Activated gamma-delta T cell (primary cell): ENCODE measurements around the gene KCNS3.

Source experiments
- DNase-seq: peaks from one replicate; lab custom pipeline; 2025; lab: John Stamatoyannopoulos, UW

The KCNS3 gene

DNA sequence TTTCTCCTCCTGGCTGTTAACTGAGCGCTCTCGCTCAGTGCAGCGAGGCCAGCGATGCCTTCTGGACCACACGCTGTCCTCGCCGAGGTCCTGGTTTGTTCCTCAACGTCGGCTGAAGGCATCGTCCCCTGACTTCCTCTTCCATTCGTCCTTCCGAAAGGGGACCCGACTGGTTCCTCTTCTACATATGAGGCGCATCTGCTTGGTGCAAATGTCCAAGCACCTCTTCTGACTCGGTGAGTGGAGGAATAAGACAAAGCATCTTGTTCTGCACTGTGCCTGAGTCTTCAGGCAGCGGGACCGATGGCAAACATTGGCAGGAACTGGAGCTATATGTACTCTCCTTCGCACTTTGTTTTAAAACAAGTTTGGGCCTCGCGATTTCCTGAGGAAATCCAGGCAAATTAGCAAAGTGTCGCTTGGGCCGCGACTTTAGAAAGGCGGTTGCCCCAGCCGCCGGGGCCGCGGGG, 621 bp upstream of the KCNS3 start:
- no peak for DNase-seq

DNA sequence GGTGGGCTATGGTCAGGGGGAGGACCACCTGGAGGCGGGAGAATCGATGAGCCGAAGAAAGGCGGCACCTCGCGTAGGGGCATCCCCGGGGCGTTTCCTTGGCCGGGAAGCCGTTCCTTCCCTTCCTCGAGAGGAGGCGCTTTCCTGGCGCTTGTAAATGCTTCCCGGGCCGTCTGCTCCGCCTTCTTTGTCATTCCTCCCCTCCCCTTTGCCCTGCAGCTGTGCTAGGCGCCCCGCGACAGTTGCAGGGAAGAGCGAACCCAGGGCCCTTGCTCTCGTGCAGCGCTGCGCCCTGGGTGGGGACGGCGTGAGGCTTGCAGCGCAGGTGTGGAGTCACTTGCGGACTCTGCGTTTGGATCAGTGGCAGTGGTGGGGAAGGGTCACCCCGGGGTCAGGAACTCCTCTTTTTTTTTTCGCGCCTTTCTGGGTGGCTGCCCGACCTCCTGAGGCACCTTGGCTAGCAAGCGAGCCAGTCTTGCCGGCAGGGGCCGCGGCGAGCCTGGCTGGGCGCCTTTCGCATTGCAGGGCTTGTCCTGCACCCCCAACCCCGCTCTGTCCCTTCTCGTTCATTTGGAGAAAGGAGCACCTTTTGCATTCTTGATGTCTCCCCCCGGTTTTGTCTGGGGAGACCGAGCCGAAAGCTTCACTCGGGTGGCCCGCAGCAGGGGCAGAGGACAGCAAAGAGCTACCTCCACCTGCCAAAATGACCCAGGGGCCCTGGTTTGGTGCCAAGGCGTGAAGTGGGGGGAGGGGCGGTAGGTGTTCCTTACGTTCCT, 858 bp downstream of the KCNS3 start:
- no peak for DNase-seq

DNA sequence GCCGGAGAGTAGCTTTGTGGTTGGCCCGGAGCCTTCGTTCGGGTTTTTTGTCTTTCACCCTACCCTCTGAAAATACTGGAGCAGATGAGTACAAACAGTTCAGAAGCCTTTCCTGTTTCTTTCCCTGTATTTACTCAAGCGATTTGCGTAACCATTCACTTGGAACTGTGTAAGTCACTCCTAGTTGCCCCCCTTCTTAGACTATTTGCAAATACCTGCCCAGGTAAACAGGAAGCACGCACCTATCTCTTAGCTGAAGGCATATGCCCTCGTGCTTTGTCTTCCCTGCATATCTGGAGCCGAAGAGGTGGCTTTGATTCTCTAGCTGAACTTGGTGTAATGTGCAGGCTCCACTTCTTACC, 1.4 kb downstream of the KCNS3 start:
- DNase-seq, result no peak

DNA sequence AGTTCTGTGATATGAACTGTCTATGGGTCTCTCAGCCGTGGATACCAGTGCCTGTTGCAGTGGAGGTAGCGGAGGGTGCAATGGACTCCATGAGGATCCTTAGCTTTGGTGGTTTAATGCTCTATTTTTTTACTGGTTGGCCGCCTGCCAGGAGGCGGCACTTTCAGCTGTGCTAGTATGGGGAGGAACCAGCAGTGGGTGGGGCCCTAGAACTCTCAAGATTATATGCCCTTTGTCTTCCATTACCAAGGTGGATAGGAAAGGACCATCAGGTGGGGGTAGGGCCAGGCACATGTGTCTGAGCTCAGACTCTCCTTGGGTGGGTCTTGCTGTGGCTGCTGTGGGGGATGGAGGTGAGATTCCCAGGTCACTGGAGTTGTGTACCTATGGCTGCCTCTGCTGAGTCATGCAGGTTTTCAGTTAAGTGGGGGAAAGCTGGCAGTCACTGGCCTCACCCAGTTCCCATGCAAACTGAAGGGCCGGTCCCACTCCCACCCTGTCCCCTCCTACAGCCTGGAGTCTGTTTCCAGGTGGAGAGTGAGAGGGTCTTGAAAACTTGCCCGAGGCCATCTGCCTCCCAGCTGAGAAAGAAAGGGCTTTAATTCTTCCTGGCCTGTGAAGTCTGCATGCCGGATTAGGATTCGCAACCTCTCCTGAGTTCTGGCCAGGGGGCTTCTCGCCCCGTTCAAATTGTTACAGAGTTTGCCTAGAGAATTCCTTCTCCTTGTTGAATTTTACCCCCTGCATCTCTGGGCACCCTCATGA, 14.5 kb downstream of the KCNS3 start:
- no peak for DNase-seq

DNA sequence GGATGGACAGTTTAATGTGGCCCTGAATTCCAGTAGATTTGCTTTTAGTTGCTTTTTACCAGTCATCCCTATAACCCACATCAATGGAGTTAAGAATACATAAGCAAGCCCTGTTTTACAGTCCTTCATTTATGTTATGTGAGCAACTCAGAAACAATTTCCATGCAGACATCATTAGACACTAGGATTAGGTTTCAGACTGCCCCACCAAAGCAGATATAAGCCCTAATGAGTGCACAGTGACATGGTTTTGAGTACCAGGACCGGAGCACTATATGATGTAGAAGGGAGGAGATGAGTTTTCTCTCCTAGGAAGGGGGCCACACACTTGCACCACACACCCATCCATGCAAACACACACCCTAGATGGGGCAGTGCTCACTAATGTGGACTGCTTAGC, 15.5 kb downstream of the KCNS3 start:
- DNase-seq, result no peak

DNA sequence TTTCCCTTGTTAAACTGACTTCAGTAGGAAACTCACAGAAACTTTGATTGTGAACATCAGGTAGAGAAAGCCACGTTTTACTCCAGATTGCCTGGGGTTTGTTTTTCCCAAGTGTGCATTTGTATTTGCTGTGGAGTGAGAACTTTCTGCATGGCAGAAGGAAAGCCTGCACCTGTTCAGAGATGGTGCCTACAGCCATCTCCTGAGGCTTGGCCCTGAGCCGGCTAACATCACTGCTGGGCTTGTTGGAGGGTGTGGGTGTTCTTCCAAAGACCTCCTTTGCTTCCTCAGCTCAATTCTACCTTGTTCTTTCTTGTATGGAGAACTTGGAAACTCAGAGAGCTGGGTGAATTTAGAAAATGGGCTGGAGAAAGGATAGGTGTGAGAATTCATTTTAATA, 16.1 kb downstream of the KCNS3 start:
- no peak for DNase-seq

DNA sequence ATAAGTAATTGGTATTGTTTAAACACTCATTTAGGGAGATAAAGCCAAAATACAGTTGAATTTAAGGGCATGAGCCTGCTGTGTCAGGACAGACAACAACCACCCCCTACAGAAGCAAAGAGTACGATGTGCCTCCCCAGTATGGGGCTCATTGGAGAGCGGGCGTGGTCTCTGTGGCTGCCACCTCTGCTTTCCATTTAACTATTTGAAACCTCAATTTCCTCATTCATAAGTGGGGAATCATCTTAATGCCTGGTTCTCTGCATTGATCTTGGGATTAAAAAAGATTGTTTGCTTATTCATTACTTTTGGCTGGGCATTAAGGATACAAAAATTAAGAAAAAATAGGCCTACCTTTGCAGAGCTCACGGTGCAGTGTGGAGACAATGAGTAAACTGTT, 21.4 kb downstream of the KCNS3 start:
- DNase-seq, result no peak

DNA sequence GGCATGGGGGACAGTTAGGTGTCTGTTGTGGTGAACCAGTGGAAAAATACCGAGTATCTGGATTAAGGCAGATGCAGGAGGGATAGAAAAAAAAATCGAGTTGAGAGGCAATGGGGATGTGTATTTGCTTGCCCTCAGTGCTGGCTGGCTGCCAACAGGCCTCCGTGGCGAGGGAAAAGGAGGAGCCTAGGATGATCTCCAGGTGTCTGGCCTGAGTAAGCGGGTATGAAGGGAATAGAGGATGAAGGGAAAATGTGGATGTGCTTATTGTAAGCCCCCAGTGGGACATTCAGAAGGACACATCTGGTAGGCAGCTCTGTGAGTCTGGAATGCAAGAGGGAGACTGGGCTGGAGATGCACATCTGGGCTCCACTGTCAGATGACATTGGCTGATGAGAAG, 22.8 kb downstream of the KCNS3 start:
- DNase-seq, result no peak

DNA sequence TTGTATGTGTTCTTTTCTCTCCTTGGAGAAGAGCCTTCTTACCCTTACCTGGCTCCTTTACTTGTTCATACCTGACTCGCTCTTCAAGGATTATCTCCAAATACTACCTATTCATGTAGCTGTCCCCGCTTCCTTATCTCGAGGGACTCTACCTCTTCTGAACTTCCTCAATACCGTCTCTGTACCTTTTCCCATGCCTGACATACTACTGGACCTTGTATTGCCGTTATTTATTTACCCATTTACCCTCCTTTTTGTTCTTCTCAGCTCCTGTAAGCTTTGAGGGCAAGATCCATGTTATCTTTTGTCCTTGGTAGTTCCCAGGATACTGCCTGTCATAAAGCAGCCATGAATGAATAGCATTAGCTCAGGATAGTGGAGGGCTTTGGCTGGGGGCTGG, 32.5 kb downstream of the KCNS3 start:
- no peak for DNase-seq

DNA sequence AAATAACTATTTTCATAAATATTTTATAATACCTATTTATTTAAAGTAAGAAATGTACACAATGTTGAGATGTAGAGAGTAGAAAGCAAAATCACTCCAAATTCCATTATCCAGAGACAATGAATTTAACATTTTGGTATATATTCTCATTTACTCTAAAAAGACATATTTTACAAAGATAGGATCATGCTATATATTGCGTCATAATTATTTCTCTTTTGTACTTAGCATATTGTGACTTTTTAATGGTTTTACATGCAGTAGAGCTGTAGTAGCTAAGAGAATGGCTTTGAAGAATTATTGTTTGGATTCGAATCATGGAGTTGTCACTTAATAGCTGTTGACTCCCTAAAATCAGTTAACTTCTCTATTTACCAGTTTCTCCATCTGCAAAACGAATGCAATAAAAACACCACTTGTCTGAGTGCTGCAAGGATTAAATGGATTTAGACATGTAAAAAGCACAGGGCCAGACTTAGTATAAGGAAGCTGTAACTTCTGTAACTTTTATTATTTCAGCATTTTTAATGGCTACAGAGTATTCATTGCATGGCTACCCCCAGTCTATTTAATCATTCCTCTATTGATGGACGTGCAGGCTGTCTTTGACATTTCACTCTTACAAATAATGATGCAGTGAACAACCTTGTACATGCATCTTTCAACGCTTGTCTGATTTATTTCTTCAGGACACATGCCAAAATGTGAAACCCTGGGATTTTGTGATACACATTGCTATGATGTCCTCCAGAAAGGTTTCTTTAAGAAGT, 33.2 kb downstream of the KCNS3 start:
- DNase-seq, result no peak

DNA sequence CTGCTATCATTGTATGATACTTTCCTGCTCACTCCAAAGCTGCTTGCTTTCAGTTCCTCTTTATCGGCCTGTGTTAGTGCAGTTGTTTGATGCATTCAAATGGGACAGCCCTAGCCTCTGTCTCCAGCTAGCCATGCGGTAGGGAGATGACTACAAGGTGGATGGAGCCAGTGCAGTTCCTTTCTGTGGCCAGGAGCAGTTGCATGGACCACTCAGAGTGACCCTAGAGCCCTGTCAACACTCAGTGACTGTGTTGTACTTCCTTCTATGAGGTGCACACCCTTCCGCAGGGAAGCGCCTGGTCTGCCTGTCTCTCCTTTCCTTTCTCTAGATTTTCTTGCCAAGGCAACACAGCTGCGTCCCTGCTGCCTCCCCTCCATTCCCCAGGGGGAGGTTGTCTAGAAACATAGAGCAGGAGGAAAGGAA, 33.8 kb downstream of the KCNS3 start:
- DNase-seq, result no peak

DNA sequence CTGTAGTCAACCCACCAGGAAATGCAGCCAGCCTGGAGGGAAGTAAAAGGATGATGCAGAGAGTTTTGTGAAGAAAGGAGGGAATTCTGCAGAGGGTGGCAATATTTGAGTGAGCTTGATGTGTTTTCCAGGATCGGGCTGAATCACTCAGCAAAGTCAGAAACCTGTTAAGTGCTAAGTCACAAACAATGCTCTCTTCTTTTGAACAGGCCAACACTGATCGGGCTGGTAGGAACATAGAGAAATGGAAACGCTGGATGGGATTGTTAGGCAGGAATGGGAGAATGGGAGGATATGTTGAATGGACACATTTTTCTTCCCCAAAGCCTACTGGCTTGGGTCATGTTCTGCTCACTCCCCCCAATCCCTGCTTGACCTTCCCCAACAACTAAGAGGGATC, 36.6 kb downstream of the KCNS3 start:
- DNase-seq, result no peak

DNA sequence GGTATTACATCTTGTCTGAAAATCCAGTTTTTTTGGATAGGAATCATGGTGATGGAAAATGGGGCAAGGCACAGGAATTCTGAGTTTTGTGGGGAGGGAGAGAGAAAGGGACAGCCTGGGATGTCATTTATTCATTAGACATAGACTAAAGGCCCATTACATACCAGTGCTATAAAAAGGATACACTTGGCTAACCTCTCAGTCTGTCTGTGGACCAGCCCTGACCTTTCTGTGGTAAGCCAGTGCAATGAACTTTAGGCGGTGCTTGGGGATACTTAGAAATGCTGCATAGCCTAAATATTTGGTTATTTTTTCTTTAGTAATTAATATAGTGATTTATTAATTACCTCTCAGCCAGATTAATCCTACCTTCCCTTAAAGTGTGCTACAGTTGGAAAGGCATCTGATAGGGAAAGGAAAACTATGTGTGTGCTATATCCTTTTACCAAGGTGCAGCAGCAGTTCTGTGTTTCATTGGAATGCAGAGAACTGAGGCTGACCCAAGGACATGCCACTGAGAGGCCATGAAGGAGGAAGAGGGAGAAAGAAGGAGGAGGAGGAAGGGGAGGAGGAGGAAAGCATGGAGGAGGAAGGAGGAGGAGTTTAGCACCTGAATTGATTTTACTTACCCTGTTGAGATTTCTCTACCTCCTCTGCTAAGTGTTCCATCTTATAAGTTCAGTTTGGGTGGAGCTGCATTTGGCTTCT, 37.5 kb downstream of the KCNS3 start:
- no peak for DNase-seq

DNA sequence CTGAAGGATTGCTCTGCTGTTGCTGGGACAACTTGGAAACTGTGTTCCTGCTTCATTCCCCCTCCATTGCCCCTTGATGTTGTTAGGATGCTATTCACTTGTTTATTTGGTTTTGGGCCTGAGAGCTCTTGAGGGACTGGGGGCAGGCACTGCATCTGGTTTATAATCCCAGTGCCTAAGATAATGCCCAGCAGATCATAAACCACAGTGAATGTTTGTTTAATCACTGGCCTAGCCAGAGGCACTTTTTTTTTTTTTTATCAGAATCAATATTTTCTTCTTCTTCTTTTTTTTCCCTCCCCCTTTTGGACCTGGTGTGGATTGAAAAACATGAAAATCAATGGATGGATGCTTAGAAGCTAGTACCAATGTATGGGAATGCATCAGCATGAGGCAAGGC, 38.1 kb downstream of the KCNS3 start:
- DNase-seq, result no peak

DNA sequence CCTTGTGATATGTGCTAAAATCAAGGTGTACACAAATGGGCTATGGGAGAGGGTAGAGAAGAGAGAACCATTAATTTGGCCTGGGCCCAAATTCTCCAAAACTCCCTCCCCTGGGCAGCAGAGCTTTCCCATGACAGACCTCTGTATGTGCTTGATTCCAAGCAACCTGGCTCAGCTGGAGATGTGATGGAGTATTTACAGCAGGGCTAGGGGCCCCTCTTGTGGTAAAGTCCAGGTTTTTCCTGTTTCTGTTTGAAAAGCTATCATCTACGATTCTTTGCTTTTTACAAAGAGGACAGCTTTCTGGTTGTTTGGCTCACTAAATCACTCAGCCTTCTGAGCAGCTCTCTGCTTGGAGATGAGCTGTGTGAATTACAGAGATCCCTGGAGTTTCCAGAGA, 40.3 kb downstream of the KCNS3 start:
- no peak for DNase-seq

DNA sequence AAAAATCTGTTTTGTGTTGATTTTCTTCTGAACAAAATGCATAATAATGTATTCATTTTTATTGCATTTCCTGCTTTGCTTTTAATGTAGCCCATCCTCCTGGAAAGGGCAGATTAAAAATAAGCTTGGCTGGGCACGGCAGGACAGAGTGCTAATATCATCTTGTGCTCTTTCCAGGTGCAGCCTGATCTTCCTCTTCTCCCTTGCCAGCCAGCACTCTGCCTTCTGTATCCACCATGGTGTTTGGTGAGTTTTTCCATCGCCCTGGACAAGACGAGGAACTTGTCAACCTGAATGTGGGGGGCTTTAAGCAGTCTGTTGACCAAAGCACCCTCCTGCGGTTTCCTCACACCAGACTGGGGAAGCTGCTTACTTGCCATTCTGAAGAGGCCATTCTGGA, 52.3 kb downstream of the KCNS3 start:
- no peak for DNase-seq

DNA sequence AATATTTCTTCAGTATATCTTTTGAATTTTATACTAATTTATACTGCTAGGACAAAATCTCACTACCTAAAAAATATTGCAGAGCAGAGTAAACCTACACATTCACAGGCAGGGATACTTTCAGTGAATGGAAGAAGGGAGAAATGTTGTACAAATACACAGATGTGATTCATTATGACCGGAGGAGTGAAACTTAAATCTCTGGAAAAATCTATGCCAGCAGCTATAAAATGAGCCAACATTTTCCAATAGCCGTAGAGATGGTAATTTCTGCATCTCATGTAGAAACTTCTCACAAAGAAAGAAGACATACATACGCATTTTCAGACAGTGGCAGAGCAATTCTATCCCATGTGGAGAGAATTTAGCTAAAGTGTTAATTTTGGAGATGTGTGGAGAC, 54.8 kb downstream of the KCNS3 start:
- DNase-seq, result no peak

DNA sequence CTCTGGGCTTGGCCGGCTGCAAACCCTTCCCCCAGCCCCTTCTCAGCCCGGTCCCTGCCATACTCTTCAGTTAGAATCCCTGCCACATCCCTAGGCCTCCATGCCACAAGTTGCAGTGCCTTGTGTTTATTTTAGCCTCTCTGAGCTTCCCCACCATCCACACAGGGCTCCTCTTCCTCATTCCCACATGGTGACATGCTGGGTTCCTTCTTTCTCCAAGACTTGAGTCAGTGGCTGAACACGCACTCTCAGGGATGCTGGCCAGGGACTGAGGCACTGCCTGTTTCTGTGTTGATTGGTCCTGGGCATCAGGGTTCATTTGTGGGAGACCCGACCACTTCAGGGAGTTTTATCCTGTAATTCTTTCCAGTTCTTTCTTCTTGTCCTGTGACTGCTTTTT, 56.3 kb downstream of the KCNS3 start:
- DNase-seq, result no peak

DNA sequence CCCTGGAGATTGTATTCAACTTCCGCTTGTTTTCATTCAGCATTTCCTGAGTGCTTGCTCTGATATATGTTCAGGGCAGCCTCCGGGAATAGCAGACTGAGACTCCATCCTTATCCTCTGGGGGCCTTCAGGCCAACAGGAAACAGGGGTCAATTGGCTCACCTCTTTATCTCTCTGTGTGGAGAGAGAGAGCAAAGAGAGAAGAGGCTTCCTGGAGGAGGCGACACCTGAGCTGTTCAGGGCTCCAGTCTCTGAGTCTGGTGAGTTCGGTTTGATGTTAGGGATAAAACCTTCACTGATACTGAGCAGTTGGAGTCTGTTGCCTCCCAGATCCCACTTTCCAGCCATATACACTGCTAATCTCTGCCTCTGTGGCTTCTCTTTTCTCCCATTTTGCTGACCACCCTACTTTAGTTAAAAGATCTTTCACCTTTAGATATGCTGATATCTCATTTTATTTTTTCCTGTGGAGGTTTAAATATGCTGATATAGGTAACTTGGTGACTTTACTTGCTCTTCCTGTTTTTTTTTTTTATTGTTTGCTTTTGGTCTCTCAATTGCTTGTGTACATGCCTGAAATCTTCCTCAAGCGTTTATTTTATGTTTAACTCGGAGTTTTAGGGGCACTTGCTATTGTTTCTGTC, 56.9 kb downstream of the KCNS3 start:
- DNase-seq, result no peak

DNA sequence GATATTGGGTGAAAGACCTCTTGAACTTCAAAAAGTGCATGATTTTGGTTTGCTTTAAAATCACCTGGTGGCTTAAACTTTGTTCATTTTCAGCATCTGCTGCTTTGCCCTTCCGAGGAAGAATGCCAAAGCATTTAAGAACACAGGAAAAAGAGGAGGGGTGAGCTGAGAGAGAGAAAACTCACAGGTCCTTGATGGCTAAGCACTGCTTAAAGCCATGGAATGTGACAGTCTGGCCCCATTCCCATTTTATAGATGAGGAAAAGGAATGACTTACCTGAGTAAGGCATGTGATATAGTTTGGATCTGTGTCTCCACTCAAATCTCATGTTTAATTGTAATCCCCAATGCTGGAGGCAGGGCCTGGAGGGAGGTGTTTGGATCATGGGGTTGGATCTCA, 58.1 kb downstream of the KCNS3 start:
- no peak for DNase-seq

DNA sequence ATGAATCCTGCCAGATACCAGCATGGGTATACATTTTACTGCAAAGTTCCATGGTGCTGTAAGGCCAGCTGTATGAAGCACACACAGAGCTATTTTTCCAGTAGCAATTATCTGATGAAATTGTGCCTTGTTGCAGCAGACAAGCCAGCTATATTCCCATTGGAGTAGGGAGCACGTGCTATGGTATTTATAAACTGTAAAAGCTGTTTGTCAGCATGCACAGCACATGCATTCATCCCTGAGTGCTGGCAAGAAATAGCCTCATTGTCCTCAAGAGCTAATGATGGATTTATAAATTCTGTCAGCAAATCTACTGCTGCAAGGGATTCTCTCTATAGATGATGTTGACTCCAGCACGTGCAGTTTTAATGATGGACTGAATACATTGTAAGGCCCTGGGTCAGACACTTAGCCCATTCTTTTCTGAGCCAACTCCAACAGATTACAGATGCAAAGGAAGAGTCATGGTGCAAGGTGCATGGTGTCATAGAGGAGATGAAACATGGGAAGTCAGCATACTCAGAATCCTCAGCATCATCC, 61.7 kb downstream of the KCNS3 start:
- DNase-seq, result no peak
